Activated CD4-positive, alpha-beta T cell treated with anti-CD3 and anti-CD28 coated beads, Interleukin-2, amount 50 U/mL, for 48 hours (primary cell): Measurements from ENCODE around the gene NEUROD2.

Experiments
- DNase-seq, 2 experiments: peaks; one replicate each; pipeline ENCODE4 v3.0.0-alpha.2; 2020

Gene NEUROD2

DNA sequence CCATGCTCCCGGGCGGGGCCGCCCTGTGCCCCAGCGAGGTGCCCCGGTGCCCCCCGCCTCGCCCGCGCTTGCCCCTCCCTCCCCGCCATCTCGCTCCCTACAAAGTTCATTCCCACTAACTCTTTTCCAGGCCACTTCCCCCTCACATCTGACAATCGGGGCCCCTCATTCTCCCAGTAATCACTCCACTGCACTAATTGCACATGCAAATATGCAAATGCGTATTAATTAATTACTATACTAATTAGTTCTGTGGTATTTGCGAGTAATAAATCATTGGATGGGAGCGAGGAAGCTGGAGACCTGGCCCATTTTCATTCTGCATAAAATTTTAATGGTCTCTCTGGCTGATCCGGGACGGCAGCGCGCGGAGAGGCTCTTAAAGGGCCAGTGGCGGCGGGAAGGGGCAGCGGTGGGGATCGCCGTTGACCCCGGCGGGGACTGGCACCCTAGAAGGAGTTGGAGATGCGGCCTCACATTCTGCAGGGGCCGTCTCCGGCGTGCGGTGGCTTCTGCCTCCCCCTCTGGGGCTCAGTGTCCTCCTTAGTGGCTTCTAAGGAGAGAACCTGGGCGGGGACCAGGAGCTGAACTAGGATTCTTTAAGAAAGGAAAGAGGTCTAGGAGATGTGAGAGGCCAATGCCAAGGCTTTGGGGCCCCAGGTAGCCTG lies 10.7 kb upstream of the NEUROD2 start:
- DNase-seq: no peak

DNA sequence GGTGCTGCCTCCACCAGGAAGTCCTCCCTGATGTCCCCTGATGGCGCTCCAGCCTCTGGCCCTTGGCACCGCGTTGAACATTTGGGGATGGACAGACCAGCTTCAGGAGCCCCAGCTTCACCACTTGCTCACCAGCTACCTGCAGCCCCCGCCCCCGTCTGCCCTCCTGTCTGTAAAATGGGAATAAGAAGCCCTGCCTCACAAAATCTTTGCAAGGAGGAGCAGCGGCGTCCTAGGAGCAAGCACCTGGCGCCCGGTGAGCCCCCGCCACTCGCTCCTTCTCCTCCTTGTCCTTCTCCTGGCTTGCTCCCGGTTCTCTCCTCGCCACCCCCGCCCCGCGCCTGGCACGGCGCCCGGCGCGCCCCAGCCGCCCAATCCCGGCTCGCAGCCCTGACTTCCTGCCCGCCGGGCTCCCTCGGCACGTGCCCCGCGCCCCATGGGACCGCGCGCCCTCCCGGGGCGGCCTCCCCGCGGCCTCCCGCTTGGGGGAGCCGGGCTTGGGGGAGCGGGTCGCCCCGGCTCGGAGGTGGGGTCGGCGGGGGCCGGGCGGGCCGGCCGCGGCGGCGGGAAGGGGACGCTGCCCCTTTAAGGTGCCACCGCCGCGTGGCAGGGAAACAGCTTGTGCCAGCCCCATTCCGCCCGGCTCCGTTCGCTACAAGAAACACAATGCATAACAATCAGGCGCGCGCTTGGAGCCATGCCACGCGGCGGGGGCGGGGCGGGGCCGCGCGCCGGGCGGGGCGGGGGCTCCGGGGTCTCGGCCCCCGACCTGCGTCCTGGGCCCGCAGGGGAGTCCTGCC lies 9.9 kb upstream of the NEUROD2 start:
- DNase-seq: peak; percentile 57 to 66

DNA sequence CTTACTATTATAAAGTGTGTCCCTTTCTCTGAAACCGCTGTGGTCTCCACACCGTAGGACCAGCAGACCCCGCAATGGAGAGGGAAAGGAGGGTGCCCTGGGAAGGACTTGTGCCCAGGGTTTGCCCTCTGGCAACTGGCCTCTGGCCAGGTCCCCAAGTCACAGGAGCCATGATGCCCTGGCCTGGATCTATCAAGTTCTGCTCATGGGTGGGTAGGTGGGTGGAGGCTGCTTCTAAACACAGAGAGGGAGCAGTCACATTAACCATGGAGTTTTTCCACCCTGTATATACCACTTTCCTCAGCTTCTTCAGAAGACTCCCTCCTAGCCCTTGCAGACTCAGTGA lies 9.4 kb upstream of the NEUROD2 start:
- no peak for DNase-seq

DNA sequence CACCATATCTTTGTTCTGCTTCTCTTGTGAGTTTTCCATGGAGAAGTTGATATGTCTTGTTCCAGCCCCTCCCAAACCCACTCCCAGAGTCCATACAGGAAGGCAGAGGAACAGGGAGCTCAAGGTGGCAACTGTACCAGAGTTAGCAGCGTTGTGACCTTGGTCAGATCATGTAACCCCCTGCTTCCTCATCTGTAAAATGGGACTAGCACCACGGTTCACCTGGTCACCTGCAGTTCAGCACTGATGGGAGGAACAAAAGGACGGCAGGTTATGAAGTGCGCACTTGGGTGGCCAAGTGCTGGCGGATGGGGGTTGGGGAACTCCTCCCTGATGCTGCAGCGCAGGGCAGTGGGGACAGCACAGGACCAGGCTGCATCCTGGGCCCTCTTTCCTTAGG lies 7.7 kb upstream of the NEUROD2 start:
- no peak for DNase-seq

DNA sequence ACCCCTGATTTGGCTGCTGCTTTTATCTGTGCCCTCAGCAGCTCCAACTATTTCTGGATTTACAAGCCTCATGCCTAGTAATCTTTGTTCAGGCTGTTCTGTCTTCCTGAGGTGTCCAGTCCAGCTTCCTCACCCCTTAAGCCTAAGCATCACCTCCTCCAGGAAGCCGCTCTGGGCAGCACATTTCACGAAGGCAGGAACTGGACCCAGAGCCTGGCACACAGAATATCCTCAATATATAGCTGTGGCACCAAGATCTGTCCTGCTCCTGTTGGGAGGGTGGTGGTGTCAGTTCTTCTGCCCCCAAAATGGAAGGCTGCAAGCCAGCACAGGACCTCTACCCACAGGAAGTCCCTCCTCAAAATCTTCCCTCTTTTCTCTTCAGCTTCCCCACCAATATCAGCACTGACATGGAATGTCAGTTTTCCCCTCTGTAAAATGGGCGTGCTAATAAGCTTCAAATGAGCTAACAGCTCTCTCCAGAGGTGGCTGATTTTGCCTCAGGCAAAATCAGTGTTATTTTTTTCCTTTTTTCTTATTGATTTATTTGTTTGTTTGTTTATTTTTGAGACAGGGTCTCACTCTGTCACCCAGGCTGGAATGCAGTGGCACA lies 6.9 kb upstream of the NEUROD2 start:
- DNase-seq: no peak

DNA sequence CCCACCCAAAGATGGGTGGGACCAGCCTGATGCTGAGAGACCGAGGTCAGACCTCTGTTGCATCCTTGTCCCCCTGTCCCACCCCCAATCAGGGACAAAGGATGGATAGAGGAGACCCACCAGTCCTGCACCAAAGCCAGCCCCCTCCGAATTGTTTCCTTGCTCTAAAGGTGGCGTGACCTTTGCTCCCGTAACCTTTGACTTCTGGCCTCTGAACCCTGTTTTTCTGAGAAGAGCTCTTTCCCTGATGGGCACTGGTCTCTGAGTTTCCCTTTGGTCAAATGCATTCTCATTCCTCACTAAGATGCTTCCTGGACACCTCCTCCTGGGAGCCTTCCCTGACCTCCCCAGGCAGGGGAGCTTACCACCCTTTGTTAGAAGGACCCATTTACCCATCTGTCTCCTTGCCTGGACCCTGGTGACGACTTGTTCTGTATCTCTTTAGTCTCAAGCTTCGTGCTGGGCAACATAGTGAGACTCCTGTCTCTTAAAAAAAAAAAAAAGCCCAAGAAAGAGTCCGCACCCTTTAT lies 5.3 kb upstream of the NEUROD2 start:
- no peak for DNase-seq

DNA sequence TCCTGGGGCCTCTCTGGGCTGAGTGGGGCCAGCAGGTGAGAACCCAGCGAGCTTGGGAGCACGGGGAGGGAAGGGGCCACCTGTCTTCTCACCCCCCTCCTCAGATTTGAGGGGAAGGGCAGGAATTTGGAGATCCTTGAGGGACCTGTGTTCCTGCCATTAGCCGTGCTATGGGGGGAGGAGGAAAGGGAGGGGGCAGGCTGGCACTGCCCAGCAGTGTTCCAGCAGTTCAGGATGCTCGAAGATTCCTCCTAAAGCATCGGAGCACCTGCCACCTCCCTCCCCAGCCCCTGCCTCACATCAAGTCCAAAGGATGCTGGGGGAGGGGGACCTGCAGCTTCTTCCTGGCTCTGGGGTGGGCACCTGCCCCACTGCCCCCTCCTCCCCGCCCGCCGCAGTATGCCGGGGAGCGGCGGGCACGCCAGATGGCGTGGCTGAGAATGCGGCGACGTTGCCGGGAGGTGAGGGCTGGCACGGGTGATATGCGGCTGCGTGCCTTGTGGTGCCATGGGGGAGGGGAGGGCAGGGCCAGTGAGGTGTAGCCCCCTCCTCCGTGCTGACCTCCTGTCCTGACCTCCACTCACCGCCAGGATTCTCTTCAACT lies 4.7 kb upstream of the NEUROD2 start:
- no peak for DNase-seq

DNA sequence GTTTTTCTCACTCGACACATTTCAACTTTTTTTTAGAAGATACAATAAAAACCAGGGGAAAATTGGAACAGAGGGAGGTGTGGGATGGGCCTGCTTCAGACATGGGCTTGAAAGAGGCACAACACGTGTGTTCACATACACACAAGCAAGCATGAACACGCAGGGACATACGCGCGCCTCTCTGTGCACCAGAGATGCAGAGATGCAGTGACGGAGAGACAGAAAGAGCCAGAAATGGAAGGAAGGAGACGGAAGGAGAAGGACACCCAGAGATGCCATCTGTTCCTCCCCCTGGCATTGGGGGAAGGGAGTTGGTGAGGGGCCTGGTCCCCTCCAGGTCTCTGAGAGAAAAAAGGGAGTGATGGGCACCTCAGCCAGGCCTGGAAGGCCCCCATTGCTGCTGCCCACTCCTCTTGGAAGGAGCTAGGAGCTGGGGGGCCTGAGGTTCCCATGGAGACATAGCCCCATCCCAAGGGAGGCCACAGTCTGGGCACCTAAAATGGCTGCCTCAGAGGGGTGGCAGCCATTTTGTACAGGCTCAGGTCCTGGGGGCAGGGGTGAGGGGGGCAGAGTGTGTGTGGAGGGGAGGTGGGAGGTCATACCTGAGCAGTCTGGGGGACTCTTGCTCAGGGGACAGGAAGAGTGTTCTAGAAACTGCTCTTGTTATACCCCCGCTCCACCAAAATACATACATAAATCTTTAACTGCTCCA lies 3.8 kb upstream of the NEUROD2 start:
- no peak for DNase-seq

DNA sequence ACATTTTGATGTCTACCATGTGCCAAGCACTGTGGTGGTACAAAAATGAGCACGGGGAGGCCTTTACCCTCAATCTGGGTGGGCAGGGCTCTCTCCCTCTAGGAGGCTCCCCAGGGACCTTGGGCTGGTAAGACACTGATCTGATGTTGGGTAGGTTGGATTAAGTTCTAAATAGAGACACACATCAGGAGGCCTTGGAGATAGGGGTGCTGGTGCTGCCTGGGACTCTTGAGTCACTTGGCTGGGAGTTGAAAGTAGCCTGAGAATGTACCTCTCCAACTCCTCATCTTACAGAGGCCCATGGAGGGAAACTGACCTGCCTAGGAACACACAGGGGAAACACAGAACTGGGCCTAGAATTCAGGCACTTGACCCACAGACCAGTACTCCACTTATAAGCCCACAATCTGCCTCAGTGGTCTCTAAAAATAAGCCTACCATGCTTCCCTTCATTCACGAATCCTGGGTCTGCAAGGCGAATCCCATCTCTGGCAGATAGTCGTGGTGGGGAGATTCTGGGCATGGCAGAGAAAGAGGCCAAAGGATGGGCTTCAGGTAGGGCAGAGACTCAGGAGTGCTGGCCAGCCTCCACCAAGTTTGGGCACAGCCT lies 1.8 kb upstream of the NEUROD2 start:
- no peak for DNase-seq

DNA sequence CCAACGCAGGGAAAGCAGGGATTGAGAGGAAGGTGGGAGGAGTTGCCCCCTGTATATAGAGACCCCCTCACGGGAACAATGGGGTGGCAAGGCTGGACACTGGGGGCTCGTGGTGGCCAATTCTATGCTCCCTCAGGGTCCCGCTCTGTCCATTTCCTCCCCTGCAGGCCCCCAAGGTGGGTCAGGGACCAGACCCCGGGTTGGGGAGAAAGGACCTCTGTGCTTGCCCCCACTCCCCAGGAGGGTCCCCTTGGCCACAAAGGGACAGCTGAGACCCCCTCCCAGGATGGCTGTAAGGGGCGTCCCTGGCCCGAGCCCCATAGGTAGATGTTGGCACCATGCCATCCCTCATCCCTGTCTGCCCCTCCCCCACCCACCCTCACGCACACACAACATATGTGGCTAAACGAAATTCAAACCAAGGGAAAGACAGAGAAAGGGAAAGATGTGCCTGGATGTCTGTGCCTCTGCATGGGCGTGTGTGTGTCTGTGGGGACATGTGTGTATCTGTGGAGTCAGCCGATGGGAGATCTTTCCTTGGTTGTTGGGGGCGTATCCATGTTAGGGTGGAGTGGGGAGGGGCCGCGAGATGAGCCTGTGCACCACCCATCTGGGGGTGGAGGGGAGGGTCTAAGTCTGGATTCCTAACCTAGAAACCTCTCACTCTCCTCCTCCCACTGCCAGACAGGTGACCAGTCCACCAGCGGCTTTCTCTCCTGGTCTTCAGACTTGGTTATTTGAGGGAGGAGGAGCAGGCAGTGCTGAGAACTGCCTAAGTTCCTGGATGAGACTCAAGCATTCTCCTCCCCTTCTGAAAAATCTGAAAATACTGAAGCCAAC lies 642 bp upstream of the NEUROD2 start:
- no peak for DNase-seq

DNA sequence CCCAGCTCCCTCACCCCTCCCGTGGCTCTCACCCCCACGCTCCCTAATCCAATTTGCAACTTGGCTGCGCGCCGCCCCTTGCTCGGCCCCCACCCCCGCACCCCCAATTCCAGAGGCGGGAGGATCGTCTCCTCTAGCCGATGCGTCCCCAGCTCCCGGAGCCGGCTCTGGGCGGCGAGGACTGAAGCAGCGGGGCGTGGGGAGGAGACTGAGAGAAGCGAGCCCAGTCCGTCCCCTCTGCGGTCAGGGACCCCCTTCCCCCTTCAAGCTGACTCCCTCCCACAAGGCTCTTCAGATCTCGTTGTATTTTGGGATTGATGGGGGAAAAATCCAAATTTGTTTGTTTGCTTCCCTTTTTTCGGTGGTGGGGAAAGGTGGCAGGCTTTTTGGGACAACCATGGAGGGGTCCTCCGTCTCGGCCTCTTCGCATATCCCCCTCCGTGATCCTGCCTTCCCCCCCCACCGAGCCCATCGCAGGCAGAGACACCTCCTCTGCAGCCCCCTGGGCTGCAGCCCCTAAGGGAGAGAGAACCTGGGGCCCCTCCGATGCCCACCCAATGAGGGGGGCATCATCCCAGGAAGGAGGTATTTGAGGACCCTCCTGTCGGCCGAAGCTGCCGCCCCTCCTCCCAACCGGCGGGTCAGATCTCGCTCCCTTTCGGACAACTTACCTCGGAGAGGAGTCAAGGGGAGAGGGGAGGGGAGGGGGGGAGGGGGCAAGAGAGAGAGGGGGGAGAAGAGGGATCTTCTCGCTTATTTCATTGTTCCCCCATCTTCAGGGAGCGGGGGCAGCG lies 466 bp downstream of the NEUROD2 start:
- no peak for DNase-seq

DNA sequence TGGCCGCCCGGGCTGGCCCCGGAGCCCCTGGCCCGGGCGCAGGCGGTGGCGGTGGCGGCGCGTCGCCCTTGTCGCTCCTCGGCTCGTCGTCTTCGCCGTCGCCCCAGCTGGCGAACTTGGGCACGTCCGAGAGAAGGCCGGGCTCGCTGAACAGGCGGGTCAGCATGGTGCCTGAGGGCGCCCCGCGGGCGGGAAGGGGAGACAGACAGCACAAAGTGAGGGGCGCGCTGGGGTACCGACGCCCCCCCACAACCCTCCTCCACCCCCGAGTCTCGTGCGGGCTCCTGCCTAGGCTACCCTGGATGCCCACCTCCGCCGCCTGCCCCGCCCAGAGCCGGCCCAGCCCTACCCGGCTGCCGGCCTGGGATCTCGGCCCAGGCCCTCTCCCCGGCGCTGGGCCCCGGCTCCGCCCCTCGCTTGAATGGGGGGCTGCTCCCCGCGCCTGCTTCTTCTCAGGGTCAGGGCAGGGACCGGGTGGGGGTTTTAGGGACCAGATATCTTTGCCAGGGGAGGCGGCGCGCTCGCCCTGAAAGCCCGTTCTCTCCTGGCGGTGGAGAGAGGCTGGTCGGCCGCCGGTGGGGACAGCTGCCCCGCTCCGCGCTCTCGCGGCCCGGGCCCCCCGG lies 1.2 kb downstream of the NEUROD2 start:
- no peak for DNase-seq

DNA sequence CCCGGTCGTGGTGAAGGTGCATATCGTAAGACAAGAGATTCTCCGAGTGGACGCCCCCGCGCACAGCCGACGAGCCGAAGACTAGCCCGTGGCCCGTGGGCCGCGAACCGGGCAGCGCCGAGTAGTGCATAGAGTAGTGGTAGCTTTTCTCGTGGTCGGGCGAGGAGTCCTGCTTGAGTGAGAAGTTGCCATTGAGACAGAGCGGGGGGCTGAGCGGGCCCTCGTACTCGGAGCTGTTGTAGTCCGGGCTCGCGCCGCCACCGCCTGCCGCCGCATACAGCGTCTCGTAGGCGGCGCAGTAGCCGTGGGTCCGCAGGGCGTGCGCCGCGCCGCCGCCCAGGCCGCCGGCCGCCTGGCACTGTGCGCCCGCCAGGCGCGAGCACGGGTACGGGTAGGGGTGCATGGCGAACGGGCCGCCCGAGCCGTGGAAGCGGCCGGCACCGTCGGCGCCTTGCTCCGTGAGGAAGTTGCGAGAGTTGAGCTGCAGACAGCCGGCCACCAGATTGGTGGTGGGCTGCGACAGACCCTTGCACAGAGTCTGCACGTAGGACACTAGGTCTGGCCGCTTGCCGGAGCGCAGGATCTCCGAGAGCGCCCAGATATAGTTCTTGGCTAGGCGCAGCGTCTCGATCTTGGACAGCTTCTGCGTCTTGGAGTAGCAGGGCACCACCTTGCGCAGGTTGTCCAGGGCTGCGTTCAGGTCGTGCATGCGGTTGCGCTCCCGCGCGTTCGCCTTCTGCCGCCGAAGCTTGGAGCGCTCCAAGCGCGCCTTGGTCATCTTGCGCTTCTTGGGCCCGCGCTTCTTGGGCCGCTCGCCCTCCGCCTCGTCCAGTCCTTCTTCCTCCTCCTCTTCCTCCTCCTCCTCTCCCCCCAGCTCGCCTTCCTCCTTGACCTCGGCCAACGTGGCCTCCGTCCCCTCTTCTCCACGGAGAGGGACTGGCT lies 2.0 kb downstream of the NEUROD2 start:
- peak in 1 of 2 experiments; percentile 34 for DNase-seq

DNA sequence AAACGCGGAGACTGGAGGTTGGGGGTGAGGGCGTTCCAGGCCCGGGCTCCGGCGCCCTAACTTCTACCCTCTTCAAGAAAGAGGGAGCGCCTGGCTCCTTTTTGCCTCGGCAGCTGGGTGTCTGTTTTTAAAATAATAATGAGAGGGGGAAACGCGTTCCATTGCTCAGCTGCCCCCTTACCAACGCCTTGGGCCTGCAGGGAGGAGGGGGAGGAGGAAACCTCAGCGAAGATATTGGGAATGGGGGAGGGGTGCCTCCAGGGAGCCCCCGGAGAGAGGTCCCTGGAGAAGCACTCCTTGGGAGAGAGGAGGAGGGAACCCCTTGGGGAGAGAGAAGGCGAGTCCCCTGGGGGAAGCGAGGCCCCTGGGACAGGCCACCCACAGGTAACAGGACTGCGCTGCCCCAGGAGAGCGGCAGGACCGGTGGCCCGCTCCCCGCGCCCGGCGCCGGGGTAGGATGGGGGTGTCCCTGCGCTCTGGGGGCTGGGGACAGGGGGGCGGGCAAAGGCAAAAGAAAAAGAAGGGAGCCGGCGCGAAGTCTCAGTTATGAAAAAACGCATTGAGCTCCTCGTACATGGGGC lies 2.7 kb downstream of the NEUROD2 start:
- DNase-seq: no peak

DNA sequence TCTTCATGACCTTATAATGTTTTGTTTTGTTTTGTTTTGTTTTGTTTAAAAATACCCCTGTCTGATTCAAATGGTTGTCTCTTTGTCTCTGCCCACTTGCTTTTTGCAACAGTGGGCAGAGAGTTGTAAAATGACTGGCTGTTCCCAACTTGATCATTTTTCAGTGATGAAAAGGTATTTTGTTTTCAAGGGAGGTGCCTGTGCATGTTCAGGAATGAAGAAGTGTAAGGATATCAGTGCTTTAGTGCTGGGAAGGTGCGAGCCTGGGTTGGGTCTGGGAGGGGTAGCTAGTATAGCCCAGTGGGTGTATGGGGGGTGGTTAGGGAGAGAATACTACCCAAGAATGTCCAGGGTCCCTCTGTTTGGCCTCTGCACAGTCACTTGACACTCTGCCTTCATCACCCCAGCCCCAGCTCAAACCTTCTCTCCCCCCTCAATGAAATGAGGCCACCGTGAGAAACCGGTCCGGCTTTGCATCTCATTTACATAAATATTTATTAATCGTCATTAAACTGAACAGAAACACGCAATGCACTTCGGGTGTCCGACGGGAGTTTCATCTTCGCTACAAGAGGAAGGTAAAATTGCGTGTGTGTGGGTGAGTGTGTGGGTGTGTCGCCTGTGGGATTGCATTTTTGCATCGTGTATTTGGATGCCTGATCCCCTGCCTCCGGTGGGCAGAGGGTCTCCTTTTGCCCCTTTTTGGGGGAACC lies 4.3 kb downstream of the NEUROD2 start:
- DNase-seq: no peak

DNA sequence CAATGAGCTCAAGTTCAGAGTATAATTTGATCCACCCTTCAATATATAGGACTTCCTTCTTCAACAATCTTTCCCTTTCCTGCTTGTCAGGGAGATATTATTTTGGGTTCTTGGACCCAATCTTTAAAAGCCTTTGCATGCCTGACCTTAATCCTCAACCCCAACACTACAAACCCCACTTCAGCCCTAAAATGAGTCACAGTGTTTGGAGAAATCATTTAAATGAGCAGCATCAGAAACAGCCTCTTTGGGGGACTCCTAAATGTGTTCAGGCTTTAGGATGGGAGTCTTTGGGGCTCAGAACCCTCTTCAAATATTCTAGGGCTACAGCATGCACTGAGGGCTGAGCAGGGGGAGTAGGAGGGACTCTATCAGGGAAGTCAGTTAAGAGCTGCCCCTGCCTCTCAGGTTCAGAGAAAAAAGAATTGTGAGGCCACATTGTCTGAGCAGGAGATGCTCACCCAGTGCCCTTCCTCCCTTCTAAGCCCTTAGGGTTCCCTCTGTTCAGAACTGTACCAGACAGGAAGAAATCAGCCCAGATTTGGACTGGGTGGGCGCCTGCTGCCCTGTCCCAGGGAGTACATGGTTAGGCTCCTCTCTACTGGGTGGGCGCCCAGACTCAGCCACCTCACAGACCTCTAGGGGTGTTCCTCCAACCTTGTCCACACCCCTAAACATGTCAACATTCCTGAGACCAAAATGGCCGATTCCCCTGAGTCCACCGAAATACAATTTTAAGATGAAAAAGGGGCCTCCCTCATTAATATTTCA lies 5.0 kb downstream of the NEUROD2 start:
- no peak for DNase-seq
